IMR-90 (cell line): Measurements from ENCODE around the gene RIMBP2. TPM values are rescaled to one million over a fixed set of nuclear protein-coding genes. Genes with fewer than 3 reads are reported as not detected.

Experiments used
- ATAC-seq: fragments of 200-7000 bp; cut with Tn5 transposase; 2 replicates; pipeline ENCODE4 v1.9.1; 2020; ENCODE audit warnings: low read depth, mild to moderate bottlenecking, moderate library complexity
- BruUV-seq: library from RNA; stranded (reverse); fragments of 400-500 nt; replicated peaks from 2 replicates; lab custom pipeline; 2021; lab: Mats Ljungman, UMichigan
- CTCF ChIA-PET: fragments of 300-600 bp; formaldehyde crosslinking; extraction: SDS; loops from one replicate; lab custom pipeline; 2021; ENCODE audit warnings: antibody characterized with exemption; lab: Yijun Ruan, JAX
- POLR2A ChIA-PET: fragments of 300-600 bp; sonication (Branson Sonifier 250); formaldehyde crosslinking; loops from one replicate; lab custom pipeline; 2022; ENCODE audit warnings: antibody characterized with exemption; ENCODE audit not compliant: unreplicated experiment; lab: Charles Lee
- DNase-seq: peaks from one replicate; pipeline ENCODE4 v3.0.0; 2013
- H2AFZ ChIP-seq: replicated peaks from 2 replicates; pipeline ENCODE3; 2013; ENCODE audit warnings: low read length, mild to moderate bottlenecking; ENCODE audit not compliant: poor library complexity
- H2AK5ac ChIP-seq: 2 replicates; pipeline ENCODE4 v1.6.1; 2013; ENCODE audit warnings: low read depth, low read length, inconsistent platforms
- H2AK9ac ChIP-seq: replicated peaks from 2 replicates; pipeline ENCODE3; 2013; ENCODE audit warnings: mild to moderate bottlenecking, low read depth, low read length, moderate library complexity; ENCODE audit not compliant: poor library complexity
- H2BK120ac ChIP-seq: 2 replicates; pipeline ENCODE4 v1.6.1; 2013; ENCODE audit warnings: low read depth, low read length, inconsistent platforms
- H2BK15ac ChIP-seq: 3 replicates; pipeline ENCODE4 v1.6.1; 2013; ENCODE audit warnings: low read depth, low read length, inconsistent platforms
- H2BK20ac ChIP-seq: 2 replicates; pipeline ENCODE4 v1.6.1; 2013; ENCODE audit warnings: low read depth, mild to moderate bottlenecking, inconsistent platforms, low read length, moderate library complexity
- H2BK5ac ChIP-seq: 2 replicates; pipeline ENCODE4 v1.6.1; 2013; ENCODE audit warnings: mild to moderate bottlenecking, low read depth, low read length, inconsistent platforms; ENCODE audit not compliant: poor library complexity, severe bottlenecking
- H3K14ac ChIP-seq: replicated peaks from 2 replicates; pipeline ENCODE4 v1.6.1; 2013; ENCODE audit warnings: low read depth, low read length, inconsistent platforms
- H3K18ac ChIP-seq: 2 replicates; pipeline ENCODE4 v1.6.1; 2013; ENCODE audit warnings: low read depth, low read length, control low read depth
- H3K23ac ChIP-seq: 2 replicates; pipeline ENCODE4 v1.6.1; 2013; ENCODE audit warnings: low read depth, low read length, inconsistent platforms
- H3K27ac ChIP-seq: 2 replicates; pipeline ENCODE4 v1.5.1; 2013; ENCODE audit warnings: mild to moderate bottlenecking, control low read depth, low read length; ENCODE audit not compliant: insufficient read depth
- H3K27me3 ChIP-seq: 2 replicates; pipeline ENCODE4 v1.6.1; 2013; ENCODE audit warnings: low read length; ENCODE audit not compliant: control insufficient read depth, insufficient read depth
- H3K36me3 ChIP-seq: 2 replicates; pipeline ENCODE4 v1.6.1; 2013; ENCODE audit warnings: low read length, mixed read lengths; ENCODE audit not compliant: control insufficient read depth, insufficient read depth
- H3K4ac ChIP-seq: 2 replicates; pipeline ENCODE4 v1.6.1; 2013; ENCODE audit warnings: low read depth, low read length, inconsistent platforms
- H3K4me1 ChIP-seq: 2 replicates; pipeline ENCODE4 v1.6.1; 2013; ENCODE audit warnings: low read length, mixed read lengths; ENCODE audit not compliant: control insufficient read depth, insufficient read depth
- H3K4me2 ChIP-seq: 2 replicates; pipeline ENCODE4 v1.6.1; 2013; ENCODE audit warnings: low read depth, mild to moderate bottlenecking, control low read depth, low read length, moderate library complexity
- H3K4me3 ChIP-seq: 2 replicates; pipeline ENCODE4 v1.5.1; 2013; ENCODE audit warnings: low read depth, mild to moderate bottlenecking, control low read depth, low read length, moderate library complexity; ENCODE audit not compliant: insufficient read depth
- H3K56ac ChIP-seq: 2 replicates; pipeline ENCODE4 v1.6.1; 2013; ENCODE audit warnings: low read length, inconsistent platforms; ENCODE audit not compliant: insufficient read depth; ENCODE audit errors: extremely low read depth
- H3K79me1 ChIP-seq, 2 experiments: 2 replicates each; pipeline ENCODE4 v1.6.1; 2013; ENCODE audit warnings: low read length in 2 of 2, inconsistent platforms in 1 of 2, low read depth in 1 of 2
- H3K9ac ChIP-seq: 2 replicates; pipeline ENCODE4 v1.6.1; 2013; ENCODE audit warnings: low read depth, low read length, control low read depth
- H3K9me1 ChIP-seq: 2 replicates; pipeline ENCODE4 v1.6.1; 2013; ENCODE audit warnings: low read length, inconsistent platforms; ENCODE audit not compliant: insufficient read depth
- H3K9me3 ChIP-seq: 2 replicates; pipeline ENCODE4 v1.6.1; 2013; ENCODE audit warnings: low read length; ENCODE audit not compliant: control insufficient read depth, insufficient read depth
- H4K20me1 ChIP-seq: 2 replicates; pipeline ENCODE4 v1.6.1; 2013; ENCODE audit warnings: low read length, inconsistent platforms; ENCODE audit not compliant: insufficient read depth
- H4K5ac ChIP-seq: 2 replicates; pipeline ENCODE4 v1.6.1; 2013; ENCODE audit warnings: mild to moderate bottlenecking, low read depth, low read length, control low read depth
- H4K8ac ChIP-seq, 2 experiments: 2 replicates each; pipeline ENCODE4 v1.6.1; 2013; ENCODE audit warnings: low read depth in 2 of 2, low read length in 2 of 2, control low read depth in 1 of 2, inconsistent platforms in 1 of 2
- H4K91ac ChIP-seq: 2 replicates; pipeline ENCODE4 v1.6.1; 2013; ENCODE audit warnings: low read depth, low read length, inconsistent platforms; ENCODE audit not compliant: insufficient read depth
- BHLHE40 ChIP-seq: fragments of 150-350 bp; IDR thresholded peaks from 2 replicates; pipeline ENCODE4 v1.6.1; 2016; ENCODE audit warnings: mild to moderate bottlenecking, low read depth, low read length
- CEBPB ChIP-seq: IDR thresholded peaks from 2 replicates; pipeline ENCODE4 v1.6.1; 2012; ENCODE audit warnings: low read depth, low read length, improper control_type of control experiment
- CHD1 ChIP-seq: IDR thresholded peaks from 2 replicates; pipeline ENCODE4 v1.6.1; 2012; ENCODE audit warnings: low read depth, low read length, improper control_type of control experiment
- FOS ChIP-seq: fragments of 150-350 bp; IDR thresholded peaks from 2 replicates; pipeline ENCODE4 v1.6.1; 2016; ENCODE audit warnings: low read depth, low read length
- MAFK ChIP-seq: IDR thresholded peaks from 2 replicates; pipeline ENCODE4 v1.6.1; 2012; ENCODE audit warnings: low read depth, low read length, improper control_type of control experiment
- MAZ ChIP-seq: IDR thresholded peaks from 2 replicates; pipeline ENCODE4 v1.6.1; 2012; ENCODE audit warnings: low read depth, mild to moderate bottlenecking, low read length, improper control_type of control experiment, moderate library complexity, borderline replicate concordance
- MXI1 ChIP-seq: IDR thresholded peaks from 2 replicates; pipeline ENCODE4 v1.6.1; 2012; ENCODE audit warnings: low read depth, mild to moderate bottlenecking, low read length, moderate library complexity, borderline replicate concordance
- NFE2L2 ChIP-seq: fragments of 150-350 bp; IDR thresholded peaks from 2 replicates; pipeline ENCODE4 v1.6.1; 2016; ENCODE audit warnings: low read depth, mild to moderate bottlenecking, low read length
- POLR2A ChIP-seq: IDR thresholded peaks from 2 replicates; pipeline ENCODE4 v1.6.1; 2012; ENCODE audit warnings: mild to moderate bottlenecking, low read depth, low read length
- RAD21 ChIP-seq: IDR thresholded peaks from 2 replicates; pipeline ENCODE4 v1.6.1; 2012; ENCODE audit warnings: low read length, improper control_type of control experiment
- RCOR1 ChIP-seq: IDR thresholded peaks from 2 replicates; pipeline ENCODE4 v1.6.1; 2012; ENCODE audit warnings: mild to moderate bottlenecking, low read length, improper control_type of control experiment; ENCODE audit not compliant: insufficient replicate concordance
- RFX5 ChIP-seq: IDR thresholded peaks from 2 replicates; pipeline ENCODE4 v1.8.0; 2012; ENCODE audit warnings: low read depth, mild to moderate bottlenecking, low read length, moderate library complexity
- SMC3 ChIP-seq: fragments of 150-350 bp; IDR thresholded peaks from 2 replicates; pipeline ENCODE4 v1.6.1; 2016; ENCODE audit warnings: low read depth, mild to moderate bottlenecking, antibody characterized with exemption, low read length, moderate library complexity
- WGBS, 2 experiments: methylation state at CpG; one replicate each; pipeline versions ENCODE4 v1.1.5 to v1.1.7; 2013; ENCODE audit warnings: missing lambda C conversion rate in 2 of 2; ENCODE audit not compliant: insufficient read length in 1 of 2; ENCODE audit errors: extremely low coverage in 2 of 2; 5-methylcytosine and 5-hydroxymethylcytosine counted together
- dilution Hi-C: fragments of 300-500 bp; cut with HindIII; formaldehyde crosslinking; loops from one replicate; pipeline ENCODE4 v1.14.3; 2018; ENCODE audit warnings: low sequenced_read_pairs; ENCODE audit not compliant: unreplicated experiment
- in situ Hi-C: fragments of 300-500 bp; cut with MboI; formaldehyde crosslinking; loops from 3 replicates; pipeline ENCODE4 v1.14.3; 2019; ENCODE audit warnings: low sequenced_read_pairs, inconsistent platforms, mixed read lengths
- intact Hi-C: fragments of 100-400 bp; cut with micrococcal nuclease; formaldehyde crosslinking; loops from 2 replicates; pipeline ENCODE4 v1.10.0; 2022
- polyA plus RNA-seq, 3 experiments: library from polyadenylated mRNA; depleted of rRNA; stranded (reverse); fragments of >200 nt; gene quantifications; 2 replicates each; pipeline ENCODE4 v1.2.3, GENCODE V29; 2012; ENCODE audit warnings: low replicate concordance in 1 of 3
- total RNA-seq: library from RNA; depleted of rRNA; stranded (reverse); fragments of >200 nt; gene quantifications from 2 replicates; pipeline ENCODE4 v1.2.3, GENCODE V29; 2012
- TF ChIP-seq, protein P1 (sequence below): fragments of 150-350 bp; IDR thresholded peaks from 2 replicates; pipeline ENCODE4 v1.6.1; 2016; ENCODE audit warnings: low read depth, mild to moderate bottlenecking, low read length, moderate library complexity, borderline replicate concordance
- TF ChIP-seq, protein P2 (sequence below): conservative IDR thresholded peaks from 2 replicates; pipeline ENCODE4 v1.5.1; 2012; ENCODE audit warnings: mild to moderate bottlenecking, low read depth, low read length, improper control_type of control experiment
- TF ChIP-seq, protein P3 (sequence below): fragments of 150-350 bp; IDR thresholded peaks from 2 replicates; pipeline ENCODE4 v1.6.1; 2017; ENCODE audit warnings: mild to moderate bottlenecking, antibody characterized with exemption, low read length, low read depth

Gene RIMBP2
- total and polyA plus RNA-seq, 2 of the 4 experiments (the other 2 are of a cell fraction): not detected

DNA sequence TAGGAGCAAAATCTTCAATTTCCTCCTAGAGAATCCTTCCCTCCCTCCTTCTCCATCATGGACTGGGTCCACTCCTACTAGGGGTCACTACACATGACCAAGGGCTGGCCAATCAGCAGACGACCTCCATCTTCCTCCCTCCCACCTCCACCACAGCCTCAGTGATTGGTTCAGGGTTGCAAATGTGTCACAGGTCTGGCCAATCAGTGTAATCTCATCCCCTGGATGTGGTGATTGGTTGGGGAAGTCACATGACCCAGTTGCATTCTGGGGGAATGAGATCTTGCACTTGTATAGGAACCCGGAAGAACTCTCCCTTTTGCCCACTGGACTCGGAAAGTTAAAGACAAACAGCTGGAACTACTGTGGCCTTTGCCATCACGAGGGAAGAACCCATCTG, 209.3 kb downstream of the RIMBP2 start:
- Histone ChIP-seq H2AFZ (peak overlapping the region; percentile 32), H4K8ac (no peak overlapping the region), H2BK20ac (no peak overlapping the region), H3K4ac (no peak overlapping the region), H3K36me3 (no peaks in the 10 kb centered on the region), H3K9ac (no peak overlapping the region), H3K4me1 (no peaks in the 10 kb centered on the region), H3K9me3 (peaks cover 46% of the 10 kb centered on the region), H3K4me3 (no peak overlapping the region), H3K9me1 (no peaks in the 10 kb centered on the region), H2AK5ac (no peak overlapping the region), H4K91ac (no peak overlapping the region), H3K23ac (no peak overlapping the region), H4K5ac (no peak overlapping the region), H4K20me1 (no peaks in the 10 kb centered on the region), H2BK15ac (no peak overlapping the region), H3K79me1 (no peaks in the 10 kb centered on the region), H2BK5ac (no peak overlapping the region), H3K4me2 (no peak overlapping the region), H2AK9ac (no peak overlapping the region), H3K56ac (no peak overlapping the region), H3K14ac (no peak overlapping the region), H2BK120ac (no peak overlapping the region), H3K18ac (no peak overlapping the region), H3K27ac (no peak overlapping the region), H3K27me3 (no peaks in the 10 kb centered on the region)
- no TSS peak for BruUV-seq
- CTCF ChIA-PET: no interaction called here
- dilution Hi-C loops: no loop called here
- no peak for ATAC-seq
- POLR2A ChIA-PET: no interaction called here
- TF ChIP-seq NFE2L2 (no peak), FOS (no peak), MAZ (no peak), CEBPB (no peak), RAD21 (no peak), RCOR1 (no peak), CHD1 (no peak), MXI1 (no peak), POLR2A (no peak), BHLHE40 (no peak), RFX5 (no peak), SMC3 (no peak), MAFK (no peak)
- TF ChIP-seq, protein P1, sequence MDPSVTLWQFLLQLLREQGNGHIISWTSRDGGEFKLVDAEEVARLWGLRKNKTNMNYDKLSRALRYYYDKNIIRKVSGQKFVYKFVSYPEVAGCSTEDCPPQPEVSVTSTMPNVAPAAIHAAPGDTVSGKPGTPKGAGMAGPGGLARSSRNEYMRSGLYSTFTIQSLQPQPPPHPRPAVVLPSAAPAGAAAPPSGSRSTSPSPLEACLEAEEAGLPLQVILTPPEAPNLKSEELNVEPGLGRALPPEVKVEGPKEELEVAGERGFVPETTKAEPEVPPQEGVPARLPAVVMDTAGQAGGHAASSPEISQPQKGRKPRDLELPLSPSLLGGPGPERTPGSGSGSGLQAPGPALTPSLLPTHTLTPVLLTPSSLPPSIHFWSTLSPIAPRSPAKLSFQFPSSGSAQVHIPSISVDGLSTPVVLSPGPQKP: no peak
- TF ChIP-seq, protein P2, sequence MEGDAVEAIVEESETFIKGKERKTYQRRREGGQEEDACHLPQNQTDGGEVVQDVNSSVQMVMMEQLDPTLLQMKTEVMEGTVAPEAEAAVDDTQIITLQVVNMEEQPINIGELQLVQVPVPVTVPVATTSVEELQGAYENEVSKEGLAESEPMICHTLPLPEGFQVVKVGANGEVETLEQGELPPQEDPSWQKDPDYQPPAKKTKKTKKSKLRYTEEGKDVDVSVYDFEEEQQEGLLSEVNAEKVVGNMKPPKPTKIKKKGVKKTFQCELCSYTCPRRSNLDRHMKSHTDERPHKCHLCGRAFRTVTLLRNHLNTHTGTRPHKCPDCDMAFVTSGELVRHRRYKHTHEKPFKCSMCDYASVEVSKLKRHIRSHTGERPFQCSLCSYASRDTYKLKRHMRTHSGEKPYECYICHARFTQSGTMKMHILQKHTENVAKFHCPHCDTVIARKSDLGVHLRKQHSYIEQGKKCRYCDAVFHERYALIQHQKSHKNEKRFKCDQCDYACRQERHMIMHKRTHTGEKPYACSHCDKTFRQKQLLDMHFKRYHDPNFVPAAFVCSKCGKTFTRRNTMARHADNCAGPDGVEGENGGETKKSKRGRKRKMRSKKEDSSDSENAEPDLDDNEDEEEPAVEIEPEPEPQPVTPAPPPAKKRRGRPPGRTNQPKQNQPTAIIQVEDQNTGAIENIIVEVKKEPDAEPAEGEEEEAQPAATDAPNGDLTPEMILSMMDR: no peak
- TF ChIP-seq, protein P3, sequence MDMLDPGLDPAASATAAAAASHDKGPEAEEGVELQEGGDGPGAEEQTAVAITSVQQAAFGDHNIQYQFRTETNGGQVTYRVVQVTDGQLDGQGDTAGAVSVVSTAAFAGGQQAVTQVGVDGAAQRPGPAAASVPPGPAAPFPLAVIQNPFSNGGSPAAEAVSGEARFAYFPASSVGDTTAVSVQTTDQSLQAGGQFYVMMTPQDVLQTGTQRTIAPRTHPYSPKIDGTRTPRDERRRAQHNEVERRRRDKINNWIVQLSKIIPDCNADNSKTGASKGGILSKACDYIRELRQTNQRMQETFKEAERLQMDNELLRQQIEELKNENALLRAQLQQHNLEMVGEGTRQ: no peak
- in situ Hi-C loops: no loop called here
- no CpG with 5 or more reads among the region's 4 CpGs for WGBS, 2 experiments
- DNase-seq: no peak
- intact Hi-C loops: no loop called here
